HCT116 (cell line): Measurements from ENCODE around the gene MACROD1. TPM values are rescaled to one million over a fixed set of nuclear protein-coding genes. Genes with fewer than 3 reads are reported as not detected.
A peak's percentile ranks its signal among the peaks of the same experiment; 100 is the strongest.

Source experiments
- ATAC-seq: fragments of 200-7000 bp; cut with Tn5 transposase; 2 replicates; pipeline ENCODE4 v1.9.1; 2020; ENCODE audit warnings: mild to moderate bottlenecking, moderate library complexity
- BruUV-seq: library from RNA; stranded (reverse); fragments of 400-500 nt; replicated peaks from 2 replicates; lab custom pipeline; 2021; lab: Mats Ljungman, UMichigan
- CTCF ChIA-PET: fragments of 300-600 bp; sonication (Branson Sonifier 250); formaldehyde crosslinking; loops from one replicate; lab custom pipeline; 2021; ENCODE audit warnings: antibody characterized with exemption; lab: Charles Lee
- POLR2A ChIA-PET: fragments of 300-600, 350-600 bp; sonication (Branson Sonifier 250); formaldehyde crosslinking; loops from one replicate; lab custom pipeline; 2021; ENCODE audit warnings: antibody characterized with exemption; lab: Charles Lee
- RAD21 ChIA-PET, 2 experiments: fragments of 300-600 bp; sonication (Branson Sonifier 250); formaldehyde crosslinking; loops; one replicate each; lab custom pipeline; 2023; ENCODE audit warnings: low total read pairs in 2 of 2; ENCODE audit not compliant: uncharacterized antibody in 2 of 2, unreplicated experiment in 2 of 2, low non-redundant PET in 1 of 2; lab: Charles Lee
- DNase-seq: peaks from one replicate; pipeline ENCODE4 v3.0.0-alpha.2; 2010; ENCODE audit warnings: low read depth, low spot score
- H2AFZ ChIP-seq: fragments of 200-600 bp; shearing (Covaris generic), sonication (generic); 2 replicates; pipeline ENCODE4 v1.6.1; 2017; ENCODE audit warnings: low read depth, mixed run types, mixed read lengths, antibody characterized with exemption, low read length; ENCODE audit not compliant: poor library complexity, severe bottlenecking
- H3K27ac ChIP-seq: 2 replicates; pipeline ENCODE4 v1.5.1; 2012; ENCODE audit warnings: low read depth, low read length
- H3K27me3 ChIP-seq: fragments of 200-600 bp; sonication (generic); 2 replicates; pipeline ENCODE4 v1.6.1; 2016; ENCODE audit warnings: mixed run types, low read length, mixed read lengths; ENCODE audit not compliant: insufficient read depth
- H3K36me3 ChIP-seq, 2 experiments: fragments of 200-500 bp in 1 of 2; fragments of 200-600 bp in 1 of 2; sonication (Bioruptor generic) in 1 of 2; sonication (generic) in 1 of 2; 2 replicates each; pipeline versions ENCODE4 v1.5.1 to v1.6.1; 2014 to 2016; ENCODE audit warnings: low read length in 2 of 2, inconsistent platforms in 1 of 2, mixed read lengths in 1 of 2, mixed run types in 1 of 2; ENCODE audit not compliant: insufficient read depth in 2 of 2, control insufficient read depth in 1 of 2
- H3K4me1 ChIP-seq, 2 experiments: fragments of 200-600 bp in 1 of 2; sonication (generic) in 1 of 2; 2 replicates each; pipeline versions ENCODE4 v1.5.1 to v1.6.1; 2012 to 2017; ENCODE audit warnings: low read length in 2 of 2, inconsistent platforms in 1 of 2, mild to moderate bottlenecking in 1 of 2, mixed read lengths in 1 of 2, mixed run types in 1 of 2, moderate library complexity in 1 of 2; ENCODE audit not compliant: insufficient read depth in 2 of 2, control insufficient read depth in 1 of 2
- H3K4me2 ChIP-seq: fragments of 200-600 bp; sonication (generic); 2 replicates; pipeline ENCODE4 v1.6.1; 2017; ENCODE audit warnings: mixed run types, low read length, mixed read lengths
- H3K4me3 ChIP-seq, 2 experiments: fragments of 200-600 bp in 1 of 2; sonication (generic) in 1 of 2; replicated peaks in 1 of 2; 2 replicates each; pipeline ENCODE4 v1.5.1; 2011 to 2016; ENCODE audit warnings: low read length in 2 of 2, control low read depth in 1 of 2, low read depth in 1 of 2, mild to moderate bottlenecking in 1 of 2, mixed read lengths in 1 of 2, mixed run types in 1 of 2
- H3K79me2 ChIP-seq: fragments of 200-600 bp; sonication (generic); 2 replicates; pipeline ENCODE4 v1.6.1; 2017; ENCODE audit warnings: mild to moderate bottlenecking, mixed run types, low read length, moderate library complexity, mixed read lengths; ENCODE audit not compliant: insufficient read depth
- H3K9ac ChIP-seq: fragments of 200-600 bp; sonication (generic); 2 replicates; pipeline ENCODE4 v1.6.1; 2016; ENCODE audit warnings: low read length, mixed read lengths
- H3K9me2 ChIP-seq: fragments of 200-600 bp; sonication (generic), shearing (Covaris generic); 2 replicates; pipeline ENCODE4 v1.6.1; 2017; ENCODE audit warnings: mixed run types, mild to moderate bottlenecking, moderate library complexity; ENCODE audit not compliant: insufficient read depth
- H3K9me3 ChIP-seq, 2 experiments: fragments of 200-500 bp in 1 of 2; fragments of 200-600 bp in 1 of 2; sonication (Bioruptor generic) in 1 of 2; sonication (generic) in 1 of 2; 2 replicates each; pipeline ENCODE4 v1.6.1; 2014 to 2017; ENCODE audit warnings: low read length in 2 of 2, mixed read lengths in 2 of 2, inconsistent platforms in 1 of 2, low read depth in 1 of 2, mild to moderate bottlenecking in 1 of 2, mixed run types in 1 of 2, moderate library complexity in 1 of 2; ENCODE audit not compliant: control insufficient read depth in 1 of 2, insufficient read depth in 1 of 2
- H4K20me1 ChIP-seq: fragments of 200-600 bp; sonication (generic), shearing (Covaris generic); 2 replicates; pipeline ENCODE4 v1.6.1; 2017; ENCODE audit warnings: mixed run types, mild to moderate bottlenecking, moderate library complexity; ENCODE audit not compliant: insufficient read depth
- CTCF ChIP-seq, 3 experiments: fragments of 200-600 bp in 1 of 3; sonication (generic) in 1 of 3; IDR thresholded peaks in 2 of 3; conservative IDR thresholded peaks in 1 of 3; 2 replicates each; pipeline ENCODE4 v1.5.1; 2012 to 2017; ENCODE audit warnings: low read depth in 2 of 3, low read length in 2 of 3, antibody characterized with exemption in 1 of 3, borderline replicate concordance in 1 of 3, control low read depth in 1 of 3, mild to moderate bottlenecking in 1 of 3, mixed read lengths in 1 of 3, mixed run types in 1 of 3, moderate library complexity in 1 of 3; ENCODE audit not compliant: insufficient read depth in 1 of 3
- POLR2A ChIP-seq: IDR thresholded peaks from 2 replicates; pipeline ENCODE4 v1.7.0; 2011; ENCODE audit warnings: borderline replicate concordance; ENCODE audit not compliant: insufficient read depth, insufficient read length; ENCODE audit errors: extremely low read depth
- POLR2AphosphoS5 ChIP-seq: IDR thresholded peaks from 2 replicates; pipeline ENCODE4 v1.6.1; 2011; ENCODE audit warnings: mild to moderate bottlenecking, low read depth, low read length, moderate library complexity
- intact Hi-C: fragments of 100-400 bp; cut with micrococcal nuclease; formaldehyde crosslinking; loops from 2 replicates; pipeline ENCODE4 v1.10.0; 2022
- total RNA-seq: library from RNA; stranded (reverse); gene quantifications from one replicate; pipeline ENCODE4 v1.2.1, GENCODE V29; 2021; ENCODE audit not compliant: unreplicated experiment
- TF ChIP-seq, protein P1 (sequence below): IDR thresholded peaks from 2 replicates; pipeline ENCODE4 v1.6.1; 2011; ENCODE audit warnings: mild to moderate bottlenecking, low read length, moderate library complexity; ENCODE audit not compliant: insufficient replicate concordance; ENCODE audit errors: extremely low read depth

MACROD1 gene
- total RNA-seq, 1 experiment from 2014 or later, result 61.1 TPM

DNA sequence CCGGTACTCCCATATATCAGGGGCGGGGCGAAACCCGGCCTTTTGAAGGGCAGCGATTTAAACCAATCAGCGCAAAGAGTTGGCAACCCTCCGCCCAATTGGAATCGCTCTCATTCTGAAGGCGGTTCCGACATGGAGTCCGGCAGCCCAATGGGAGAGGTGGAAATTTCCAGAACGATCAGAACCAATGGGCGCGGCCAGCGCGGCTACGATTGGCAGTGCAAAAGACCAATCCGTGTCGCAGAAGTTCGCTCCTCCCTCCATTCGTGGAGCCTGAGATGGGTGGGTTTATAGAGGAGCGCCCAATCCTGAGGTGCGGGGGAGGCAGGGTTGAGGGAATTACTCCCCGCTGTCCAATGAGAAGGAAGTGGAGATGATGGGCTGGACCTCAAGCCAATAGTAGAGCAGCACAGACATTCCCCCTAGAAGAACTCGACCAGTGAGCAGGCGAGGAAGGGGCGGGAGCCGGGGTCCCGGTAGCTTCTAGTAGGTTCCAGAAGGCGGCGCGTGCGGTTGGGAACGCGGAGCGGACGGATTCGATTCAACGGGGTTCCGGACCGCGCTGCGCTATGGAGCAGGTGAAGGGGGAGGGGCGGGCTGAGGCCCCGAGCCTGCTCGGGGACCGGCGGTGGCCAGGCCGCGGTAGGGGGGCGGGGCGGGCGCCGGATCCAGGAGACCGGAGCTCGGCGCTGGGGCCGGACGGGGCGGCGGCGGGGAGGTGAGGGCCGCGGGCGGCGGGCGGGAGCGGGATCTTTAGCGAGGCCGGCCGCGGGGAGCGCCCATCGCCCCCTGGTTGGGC is 20.0 kb upstream of the MACROD1 start, which contains the start of gene STIP1:
Gene STIP1, plus strand, starts transcription at position 479 of the 799 bp plus-strand sequence. Its CDS starts 91 bp downstream, at position 570.
- POLR2A ChIA-PET, result interaction anchor here (0.6 to 1.8 kb wide), 19 partner anchors 10 to 488 kb away, joined by 3 to 12 read pairs (median 4); partner anchors contain the start of genes ESRRA, PRDX5 and TRMT112
- H3K4me2 ChIP-seq, result peak within 1 kb of the TSS; percentile 90
- no peaks in the 10 kb centered on the region for H3K9me3 ChIP-seq
- no peaks in the 10 kb centered on the region for H3K27me3 ChIP-seq
- no peaks in the 10 kb centered on the region for H3K9me2 ChIP-seq
- H2AFZ ChIP-seq, result no peak within 1 kb of the TSS
- TF ChIP-seq, protein P1, sequence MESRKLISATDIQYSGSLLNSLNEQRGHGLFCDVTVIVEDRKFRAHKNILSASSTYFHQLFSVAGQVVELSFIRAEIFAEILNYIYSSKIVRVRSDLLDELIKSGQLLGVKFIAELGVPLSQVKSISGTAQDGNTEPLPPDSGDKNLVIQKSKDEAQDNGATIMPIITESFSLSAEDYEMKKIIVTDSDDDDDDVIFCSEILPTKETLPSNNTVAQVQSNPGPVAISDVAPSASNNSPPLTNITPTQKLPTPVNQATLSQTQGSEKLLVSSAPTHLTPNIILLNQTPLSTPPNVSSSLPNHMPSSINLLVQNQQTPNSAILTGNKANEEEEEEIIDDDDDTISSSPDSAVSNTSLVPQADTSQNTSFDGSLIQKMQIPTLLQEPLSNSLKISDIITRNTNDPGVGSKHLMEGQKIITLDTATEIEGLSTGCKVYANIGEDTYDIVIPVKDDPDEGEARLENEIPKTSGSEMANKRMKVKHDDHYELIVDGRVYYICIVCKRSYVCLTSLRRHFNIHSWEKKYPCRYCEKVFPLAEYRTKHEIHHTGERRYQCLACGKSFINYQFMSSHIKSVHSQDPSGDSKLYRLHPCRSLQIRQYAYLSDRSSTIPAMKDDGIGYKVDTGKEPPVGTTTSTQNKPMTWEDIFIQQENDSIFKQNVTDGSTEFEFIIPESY, result no peak
- TF ChIP-seq CTCF (IDR thresholded peaks at IDR 0.05 in 2 of 3, conservative IDR thresholded peaks at IDR 0.05 in 1 of 3; ENCODE audit: borderline replicate concordance in 1 of 3, insufficient read depth in 1 of 3, low read depth in 2 of 3, low read length in 2 of 3) (peak in 2 of 3 experiments; percentile 15 to 29; a peak in 1 of 6 replicates), POLR2AphosphoS5 (peak; percentile 86), POLR2A (peak; percentile 39)
- H3K79me2 ChIP-seq, result peaks cover 26% of the 10 kb centered on the region
- H3K9ac ChIP-seq, result peak within 1 kb of the TSS; percentile 87
- H4K20me1 ChIP-seq, result peaks cover 12% of the 10 kb centered on the region
- RAD21 ChIA-PET, result interaction anchor here (0.8 to 1.0 kb wide), 2 partner anchors 19 to 40 kb away, joined by 3 read pairs; partner anchors contain the start of genes NUDT22 (in 1 of the 2) and TRPT1 (in 1 of the 2)
- peaks cover 8 to 19% of the 10 kb centered on the region in 2 experiments; a peak in 3 of 4 replicates for H3K36me3 ChIP-seq
- CTCF ChIA-PET, result interaction anchor here (1.0 to 2.3 kb wide), 5 partner anchors 19 to 170 kb away, joined by 3 to 15 read pairs (median 3); no protein-coding TSS in a partner anchor
- DNase-seq (peak; percentile 100), ATAC-seq (peak; percentile 87)
- peaks cover 26 to 48% of the 10 kb centered on the region in 2 experiments for H3K4me1 ChIP-seq
- intact Hi-C loops, result loop anchor here (5.0 kb wide), 1 partner anchor 116 kb away; the partner anchor contains the start of gene CATSPERZ
- no TSS peak for BruUV-seq
- H3K4me3 ChIP-seq, result peak within 1 kb of the TSS; percentile 81 to 88
- peak within 1 kb of the TSS; percentile 90 for H3K27ac ChIP-seq
